Liver (tissue), 9 donors: ENCODE results near the gene BFSP1. TPM values are rescaled to one million over a fixed set of nuclear protein-coding genes. Genes with fewer than 3 reads are reported as not detected.

Source experiments
- DNase-seq: peaks from one replicate; pipeline ENCODE4 v3.0.0-alpha.2; 2017; ENCODE audit warnings: low spot score
- H3K27ac ChIP-seq, 2 donors: one replicate each; pipeline ENCODE4 v1.7.0; 2013; ENCODE audit warnings: inconsistent platforms in 2 of 2, low read length in 2 of 2, control low read depth in 1 of 2, low read depth in 1 of 2, mild to moderate bottlenecking in 1 of 2
- H3K27me3 ChIP-seq, 4 donors: one replicate each; pipeline versions ENCODE4 v1.6.1 to v1.7.0; 2013; ENCODE audit warnings: low read length in 3 of 4, inconsistent platforms in 1 of 4, mild to moderate bottlenecking in 1 of 4, moderate library complexity in 1 of 4; ENCODE audit not compliant: control insufficient read depth in 4 of 4, insufficient read depth in 4 of 4
- H3K36me3 ChIP-seq, 4 donors: one replicate each; pipeline versions ENCODE4 v1.6.1 to v1.7.0; 2013; ENCODE audit warnings: low read length in 3 of 4, mild to moderate bottlenecking in 3 of 4, low read depth in 1 of 4, moderate library complexity in 1 of 4; ENCODE audit not compliant: control insufficient read depth in 4 of 4, insufficient read depth in 3 of 4
- H3K4me1 ChIP-seq, 4 donors: one replicate each; pipeline versions ENCODE4 v1.6.1 to v1.7.0; 2013; ENCODE audit warnings: low read length in 3 of 4, mild to moderate bottlenecking in 3 of 4, moderate library complexity in 1 of 4; ENCODE audit not compliant: control insufficient read depth in 4 of 4, insufficient read depth in 4 of 4
- H3K4me3 ChIP-seq, 3 donors: one replicate each; pipeline versions ENCODE4 v1.6.1 to v1.7.0; 2013; ENCODE audit warnings: low read length in 3 of 3, control low read depth in 1 of 3, low read depth in 1 of 3, mild to moderate bottlenecking in 1 of 3
- H3K9ac ChIP-seq, 2 donors: one replicate each; pipeline ENCODE4 v1.7.0; 2013; ENCODE audit warnings: low read length in 2 of 2, mild to moderate bottlenecking in 2 of 2, moderate library complexity in 2 of 2, control low read depth in 1 of 2, low read depth in 1 of 2
- H3K9me3 ChIP-seq, 4 donors: one replicate each; pipeline versions ENCODE4 v1.6.1 to v1.7.0; 2013; ENCODE audit warnings: low read length in 3 of 4; ENCODE audit not compliant: control insufficient read depth in 4 of 4
- EGR1 ChIP-seq, 2 donors: IDR thresholded peaks; 2 replicates each; pipeline ENCODE4 v1.6.1; 2016 to 2018; ENCODE audit warnings: antibody characterized with exemption in 2 of 2, low read depth in 2 of 2
- FOXA1 ChIP-seq: IDR thresholded peaks from 2 replicates; pipeline ENCODE4 v1.6.1; 2016; ENCODE audit warnings: antibody characterized with exemption
- FOXA2 ChIP-seq: IDR thresholded peaks from 2 replicates; pipeline ENCODE4 v1.6.1; 2016; ENCODE audit warnings: antibody characterized with exemption
- GABPA ChIP-seq, 2 donors: IDR thresholded peaks in 1 of 2; conservative IDR thresholded peaks in 1 of 2; 2 replicates each; pipeline ENCODE4 v1.6.1; 2016; ENCODE audit warnings: antibody characterized with exemption in 2 of 2, mild to moderate bottlenecking in 1 of 2, moderate library complexity in 1 of 2
- HNF4A ChIP-seq, 2 donors: conservative IDR thresholded peaks; 2 replicates each; pipeline ENCODE4 v1.6.1; 2016; ENCODE audit warnings: antibody characterized with exemption in 2 of 2, mild to moderate bottlenecking in 2 of 2
- HNF4G ChIP-seq: IDR thresholded peaks from 2 replicates; pipeline ENCODE4 v1.6.1; 2016; ENCODE audit warnings: antibody characterized with exemption
- JUND ChIP-seq, 2 donors: IDR thresholded peaks; 2 replicates each; pipeline ENCODE4 v1.6.1; 2016; ENCODE audit warnings: antibody characterized with exemption in 2 of 2
- NR2F2 ChIP-seq: IDR thresholded peaks from 2 replicates; pipeline ENCODE4 v1.6.1; 2016; ENCODE audit warnings: antibody characterized with exemption
- RAD21 ChIP-seq, 2 donors: IDR thresholded peaks; 2 replicates each; pipeline ENCODE4 v1.6.1; 2016; ENCODE audit warnings: antibody characterized with exemption in 2 of 2, mild to moderate bottlenecking in 2 of 2
- REST ChIP-seq: IDR thresholded peaks from 2 replicates; pipeline ENCODE4 v1.6.1; 2016; ENCODE audit warnings: antibody characterized with exemption, mild to moderate bottlenecking
- RXRA ChIP-seq, 2 donors: IDR thresholded peaks; 2 replicates each; pipeline ENCODE4 v1.6.1; 2017 to 2018; ENCODE audit warnings: antibody characterized with exemption in 2 of 2, mild to moderate bottlenecking in 1 of 2
- SP1 ChIP-seq: IDR thresholded peaks from 2 replicates; pipeline ENCODE4 v1.6.1; 2018; ENCODE audit warnings: antibody characterized with exemption, mild to moderate bottlenecking
- TAF1 ChIP-seq: conservative IDR thresholded peaks from 2 replicates; pipeline ENCODE4 v1.6.1; 2016; ENCODE audit warnings: antibody characterized with exemption, mild to moderate bottlenecking
- YY1 ChIP-seq: IDR thresholded peaks from 2 replicates; pipeline ENCODE4 v1.6.1; 2016; ENCODE audit warnings: antibody characterized with exemption, mild to moderate bottlenecking
- ZBTB33 ChIP-seq: IDR thresholded peaks from 2 replicates; pipeline ENCODE4 v1.6.1; 2016; ENCODE audit warnings: antibody characterized with exemption
- WGBS: extraction: QIAGEN DNeasy Blood & Tissue Kit; methylation state at CpG from one replicate; pipeline ENCODE4 v1.1.7; 2013; 5-methylcytosine and 5-hydroxymethylcytosine counted together
- polyA plus RNA-seq, 2 donors: library from polyadenylated mRNA; stranded (reverse) in 1 of 2; unstranded in 1 of 2; fragments of 200-250 nt in 1 of 2; fragments of >200 nt in 1 of 2; fragmentation: Nextera tagmentation in 1 of 2; extraction: Ambion mirVana in 1 of 2; gene quantifications; one replicate each; pipeline versions ENCODE4 v1.2.1 to v1.2.3, GENCODE V29; 2013 to 2015
- total RNA-seq, 2 donors: library from RNA; depleted of rRNA; stranded (reverse); fragments of >200 nt; gene quantifications; one replicate each; pipeline ENCODE4 v1.2.3, GENCODE V29; 2014
- TF ChIP-seq, protein P1 (sequence below): fragments of 150-350 bp; IDR thresholded peaks from 2 replicates; pipeline ENCODE4 v1.5.1; 2017; ENCODE audit warnings: improper control_type of control experiment, low read depth, low read length; ENCODE audit not compliant: missing input control
- TF ChIP-seq, protein P2 (sequence below): IDR thresholded peaks from 2 replicates; pipeline ENCODE4 v1.6.1; 2016; ENCODE audit warnings: antibody characterized with exemption
- TF ChIP-seq, protein P3 (sequence below): IDR thresholded peaks from 2 replicates; pipeline ENCODE4 v1.6.1; 2016; ENCODE audit warnings: antibody characterized with exemption
- donor health status: healthy.
- donor health status: healthy.
- donor health status: healthy.
- donor health status: healthy.
- donor health status: healthy.

Gene BFSP1
- total and polyA plus RNA-seq, 4 donors, result 0.14 to 0.28 (median 0.21) TPM

GRCh38 chr20:17549131-17549530 is 18.0 kb upstream of the BFSP1 start:
- Histone ChIP-seq H3K9me3 (no peaks in the 10 kb centered on the region), H3K4me3 (no peak overlapping the region), H3K9ac (no peak overlapping the region), H3K4me1 (peaks cover 0 to 6% (median 5%) of the 10 kb centered on the region in 4 donors), H3K27ac (no peak overlapping the region), H3K36me3 (no peaks in the 10 kb centered on the region), H3K27me3 (no peaks in the 10 kb centered on the region)
- no peak for DNase-seq
- TF ChIP-seq HNF4G, result no peak
- TF ChIP-seq RAD21 (IDR thresholded peaks at IDR 0.05), result no peak
- no peak for TF ChIP-seq ZBTB33
- TF ChIP-seq, protein P1, sequence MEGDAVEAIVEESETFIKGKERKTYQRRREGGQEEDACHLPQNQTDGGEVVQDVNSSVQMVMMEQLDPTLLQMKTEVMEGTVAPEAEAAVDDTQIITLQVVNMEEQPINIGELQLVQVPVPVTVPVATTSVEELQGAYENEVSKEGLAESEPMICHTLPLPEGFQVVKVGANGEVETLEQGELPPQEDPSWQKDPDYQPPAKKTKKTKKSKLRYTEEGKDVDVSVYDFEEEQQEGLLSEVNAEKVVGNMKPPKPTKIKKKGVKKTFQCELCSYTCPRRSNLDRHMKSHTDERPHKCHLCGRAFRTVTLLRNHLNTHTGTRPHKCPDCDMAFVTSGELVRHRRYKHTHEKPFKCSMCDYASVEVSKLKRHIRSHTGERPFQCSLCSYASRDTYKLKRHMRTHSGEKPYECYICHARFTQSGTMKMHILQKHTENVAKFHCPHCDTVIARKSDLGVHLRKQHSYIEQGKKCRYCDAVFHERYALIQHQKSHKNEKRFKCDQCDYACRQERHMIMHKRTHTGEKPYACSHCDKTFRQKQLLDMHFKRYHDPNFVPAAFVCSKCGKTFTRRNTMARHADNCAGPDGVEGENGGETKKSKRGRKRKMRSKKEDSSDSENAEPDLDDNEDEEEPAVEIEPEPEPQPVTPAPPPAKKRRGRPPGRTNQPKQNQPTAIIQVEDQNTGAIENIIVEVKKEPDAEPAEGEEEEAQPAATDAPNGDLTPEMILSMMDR, result no peak
- no peak for TF ChIP-seq JUND (IDR thresholded peaks at IDR 0.05)
- TF ChIP-seq REST, result no peak
- TF ChIP-seq YY1, result no peak
- no peak for TF ChIP-seq EGR1 (IDR thresholded peaks at IDR 0.05; ENCODE audit: low read depth in 2 of 2)
- TF ChIP-seq RXRA (IDR thresholded peaks at IDR 0.05), result no peak
- no peak for TF ChIP-seq GABPA (IDR thresholded peaks at IDR 0.05 in 1 of 2, conservative IDR thresholded peaks at IDR 0.05 in 1 of 2)
- no peak for TF ChIP-seq FOXA1
- TF ChIP-seq, protein P2, sequence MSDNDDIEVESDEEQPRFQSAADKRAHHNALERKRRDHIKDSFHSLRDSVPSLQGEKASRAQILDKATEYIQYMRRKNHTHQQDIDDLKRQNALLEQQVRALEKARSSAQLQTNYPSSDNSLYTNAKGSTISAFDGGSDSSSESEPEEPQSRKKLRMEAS, result no peak
- no peak for TF ChIP-seq HNF4A (conservative IDR thresholded peaks at IDR 0.05)
- TF ChIP-seq TAF1, result no peak
- TF ChIP-seq, protein P3, sequence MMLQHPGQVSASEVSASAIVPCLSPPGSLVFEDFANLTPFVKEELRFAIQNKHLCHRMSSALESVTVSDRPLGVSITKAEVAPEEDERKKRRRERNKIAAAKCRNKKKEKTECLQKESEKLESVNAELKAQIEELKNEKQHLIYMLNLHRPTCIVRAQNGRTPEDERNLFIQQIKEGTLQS, result no peak
- TF ChIP-seq SP1, result no peak
- no peak for TF ChIP-seq FOXA2
- TF ChIP-seq NR2F2, result no peak
- 87% methylated on average over 4 of the region's 4 CpGs for whole genome bisulfite sequencing

DNA sequence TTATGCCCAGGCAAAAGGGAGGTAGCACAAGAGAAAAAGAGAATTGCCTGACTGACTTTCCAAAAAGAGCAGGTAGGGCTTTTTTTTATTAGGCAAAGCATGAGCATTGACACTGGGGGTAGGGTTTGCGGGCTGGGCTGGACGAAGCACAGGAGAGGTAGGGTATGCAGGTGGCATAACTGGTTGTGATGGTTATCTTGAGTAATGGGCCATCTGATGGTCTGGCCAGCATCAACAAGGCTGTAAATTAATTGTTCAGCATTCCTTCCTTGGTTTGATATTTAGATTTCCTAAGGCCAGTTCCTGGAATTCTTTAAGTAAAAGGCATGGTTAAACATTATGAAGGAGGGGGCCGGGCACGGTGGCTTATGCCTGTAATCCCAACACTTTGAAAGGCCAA is 13.9 kb upstream of the BFSP1 start:
- Histone ChIP-seq H3K27me3 (no peaks in the 10 kb centered on the region), H3K9ac (no peak overlapping the region), H3K9me3 (no peaks in the 10 kb centered on the region), H3K36me3 (no peaks in the 10 kb centered on the region), H3K4me1 (peaks cover 0 to 31% (median 20%) of the 10 kb centered on the region in 4 donors), H3K27ac (no peak overlapping the region), H3K4me3 (no peak overlapping the region)
- no peak for DNase-seq
- WGBS, result 93% methylated on average over 4 of the region's 4 CpGs
- TF ChIP-seq ZBTB33 (no peak), HNF4G (no peak), TAF1 (no peak), YY1 (no peak), REST (no peak), FOXA2 (no peak)
